GM12878 (cell line): ENCODE results near the gene ANKRD33B. TPM values are rescaled to one million over a fixed set of nuclear protein-coding genes. Genes with fewer than 3 reads are reported as not detected.

Experiments
- ATAC-seq: fragments of 200-7000 bp; cut with Tn5 transposase; 3 replicates; pipeline ENCODE4 v1.9.1; 2020; ENCODE audit warnings: mild to moderate bottlenecking, moderate library complexity
- BruUV-seq: library from RNA; stranded (reverse); fragments of 400-500 nt; replicated peaks from 2 replicates; lab custom pipeline; 2021; lab: Mats Ljungman, UMichigan
- CTCF ChIA-PET: fragments of 300-600 bp; sonication (Branson Sonifier 250); formaldehyde crosslinking; extraction: SDS; loops from one replicate; lab custom pipeline; 2021; ENCODE audit warnings: inconsistent platforms; lab: Yijun Ruan, JAX
- POLR2A ChIA-PET: fragments of 350-600 bp; formaldehyde crosslinking; extraction: SDS; loops from one replicate; lab custom pipeline; 2021; ENCODE audit warnings: inconsistent platforms; lab: Charles Lee
- RAD21 ChIA-PET: fragments of 300-600 bp; sonication (Branson Sonifier 250); formaldehyde crosslinking; loops from one replicate; lab custom pipeline; 2023; ENCODE audit warnings: antibody characterized with exemption; ENCODE audit not compliant: unreplicated experiment; lab: Charles Lee
- SMC1A ChIA-PET: fragments of 300-600 bp; sonication (Branson Sonifier 250); formaldehyde crosslinking; loops from one replicate; lab custom pipeline; 2023; ENCODE audit not compliant: unreplicated experiment, uncharacterized antibody; lab: Charles Lee
- DNase-seq: peaks from one replicate; pipeline ENCODE4 v3.0.0-alpha.2; 2011; ENCODE audit warnings: low read depth, low spot score
- FAIRE-seq: peaks from 3 replicates; lab custom pipeline; 2011; peaks lifted over from hg19 to GRCh38; lab: Jason Lieb, UNC
- H2AFZ ChIP-seq: 2 replicates; pipeline ENCODE4 v1.6.0; 2011; ENCODE audit warnings: low read depth, low read length, control low read depth; ENCODE audit not compliant: control insufficient read depth
- H3K27ac ChIP-seq: 2 replicates; pipeline ENCODE4 v1.5.1; 2011; ENCODE audit warnings: control low read depth; ENCODE audit not compliant: control insufficient read depth, insufficient read depth
- H3K27me3 ChIP-seq, 2 experiments: replicated peaks in 1 of 2; 2 replicates each; pipeline versions ENCODE4 v1.6.0 to v1.6.1; 2011; ENCODE audit warnings: low read length in 1 of 2; ENCODE audit not compliant: control insufficient read depth in 2 of 2, insufficient read depth in 2 of 2
- H3K36me3 ChIP-seq, 2 experiments: 2 replicates each; pipeline ENCODE4 v1.5.1; 2011; ENCODE audit warnings: low read length in 1 of 2; ENCODE audit not compliant: control insufficient read depth in 2 of 2, insufficient read depth in 2 of 2
- H3K4me1 ChIP-seq: 2 replicates; pipeline ENCODE4 v1.6.1; 2011; ENCODE audit warnings: mild to moderate bottlenecking, low read length, moderate library complexity, mixed read lengths; ENCODE audit not compliant: control insufficient read depth, insufficient read depth
- H3K4me2 ChIP-seq: 2 replicates; pipeline ENCODE4 v1.6.0; 2011; ENCODE audit warnings: control low read depth; ENCODE audit not compliant: control insufficient read depth, insufficient read depth
- H3K4me3 ChIP-seq: fragments of 200-600 bp; sonication (generic); 2 replicates; pipeline ENCODE4 v1.5.1; 2016
- H3K79me2 ChIP-seq: 2 replicates; pipeline ENCODE4 v1.6.0; 2011; ENCODE audit warnings: low read length; ENCODE audit not compliant: control insufficient read depth, insufficient read depth
- H3K9ac ChIP-seq: 2 replicates; pipeline ENCODE4 v1.8.0; 2011; ENCODE audit warnings: low read length, control low read depth, mixed read lengths; ENCODE audit not compliant: control insufficient read depth, insufficient read depth
- H3K9me3 ChIP-seq: replicated peaks from 3 replicates; pipeline ENCODE4 v1.5.1; 2011; ENCODE audit warnings: mild to moderate bottlenecking, low read length; ENCODE audit not compliant: control insufficient read depth, insufficient read depth
- H4K20me1 ChIP-seq: 2 replicates; pipeline ENCODE4 v1.6.0; 2011; ENCODE audit not compliant: control insufficient read depth, insufficient read depth
- POLR2A ChIP-seq: IDR thresholded peaks from 2 replicates; pipeline ENCODE4 v1.6.1; 2011; ENCODE audit warnings: low read depth, mild to moderate bottlenecking, low read length
- POLR2AphosphoS5 ChIP-seq: IDR thresholded peaks from 2 replicates; pipeline ENCODE4 v1.6.1; 2011; ENCODE audit warnings: mild to moderate bottlenecking, low read length, inconsistent platforms
- WGBS: methylation state at CpG from one replicate; pipeline ENCODE4 v1.1.6; 2016; ENCODE audit warnings: low lambda C conversion rate; ENCODE audit not compliant: insufficient replicate concordance, insufficient coverage; ENCODE audit errors: missing lambda C conversion rate; 5-methylcytosine and 5-hydroxymethylcytosine counted together
- in situ Hi-C: fragments of 300-500 bp; cut with MboI; formaldehyde crosslinking; loops from 9 replicates; pipeline ENCODE4 v1.14.3; 2018; ENCODE audit warnings: mixed read lengths
- intact Hi-C: fragments of 100-400 bp; cut with micrococcal nuclease; formaldehyde crosslinking; loops from one replicate; pipeline ENCODE4 v1.14.2; 2022; ENCODE audit not compliant: unreplicated experiment
- polyA plus RNA-seq, 11 experiments: library from polyadenylated mRNA; depleted of rRNA in 4 of 11; unstranded in 6 of 11; stranded (reverse) in 5 of 11; fragments of >200 nt; fragmentation: Nextera tagmentation in 4 of 11; fragmentation: Illumina TruSeq in 1 of 11; extraction: Ambion mirVana in 4 of 11; extraction: Trizol in 1 of 11; gene quantifications; 1 replicate in 1 of 11; 2 replicates in 10 of 11; pipeline versions ENCODE4 v1.2.1 to v1.2.3, GENCODE V29; 2011 to 2016; ENCODE audit warnings: inconsistent platforms in 2 of 11, missing spikeins in 2 of 11, low read depth in 1 of 11
- total RNA-seq, 4 experiments: library from RNA; depleted of rRNA in 3 of 4; stranded (reverse); fragments of >200 nt in 3 of 4; fragmentation: Illumina TruSeq in 1 of 4; extraction: Trizol in 1 of 4; gene quantifications; 2 replicates each; pipeline versions ENCODE4 v1.2.1 to v1.2.3, GENCODE V29; 2013 to 2021
- TF ChIP-seq, protein P1 (sequence below): fragments of 450-650 bp; IDR thresholded peaks from 2 replicates; pipeline ENCODE4 v1.6.1; 2018; ENCODE audit warnings: borderline replicate concordance, mild to moderate bottlenecking; ENCODE audit not compliant: partially characterized antibody

ANKRD33B gene
- total and polyA plus RNA-seq, 10 of the 15 experiments (the other 5 are each of a cell fraction or from before 2014, with no cell fraction given), result 4.9 to 61.6 (median 15.6) TPM

DNA sequence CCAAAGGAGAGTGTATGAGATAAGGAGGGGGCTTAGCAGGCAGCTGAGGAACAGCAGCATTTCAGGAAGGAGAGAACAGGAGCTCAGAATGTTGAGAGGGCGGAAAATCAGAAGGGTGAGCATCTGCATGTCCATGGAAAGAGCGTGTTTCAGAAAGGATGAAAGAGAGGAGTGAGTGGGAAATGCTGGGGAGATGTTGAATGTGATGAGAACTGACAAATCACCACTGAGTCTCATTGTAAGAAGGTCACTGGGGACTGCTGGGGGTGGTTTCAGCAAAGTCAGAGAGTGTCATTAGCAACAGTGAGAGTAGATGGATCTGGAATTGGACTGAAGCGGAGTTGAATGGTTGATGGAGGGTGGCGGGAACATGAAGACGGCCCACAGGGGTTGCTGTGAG lies 65.8 kb downstream of the ANKRD33B start:
- CTCF ChIA-PET, result interaction anchor here (0.7 to 8.0 kb wide), 15 partner anchors 10 to 346 kb away, joined by 3 to 229 read pairs (median 22); partner anchors contain the start of gene ROPN1L
- BruUV-seq, result no TSS peak

More for the DNA sequence above, 65.8 kb downstream of the ANKRD33B start:
- Histone ChIP-seq H4K20me1 (no peaks in the 10 kb centered on the region), H3K36me3 (peaks cover 7 to 16% of the 10 kb centered on the region in 2 experiments), H3K4me1 (peaks cover 78% of the 10 kb centered on the region), H3K79me2 (peaks cover 77% of the 10 kb centered on the region), H3K9me3 (peaks cover 6% of the 10 kb centered on the region), H3K27me3 (no peaks in the 10 kb centered on the region), H2AFZ (no peak overlapping the region), H3K4me2 (peak overlapping the region; percentile 83; the same call in 1 of the 2 replicates), H3K27ac (peak overlapping the region; percentile 30), H3K4me3 (no peak overlapping the region), H3K9ac (no peak overlapping the region)
- ChIA-PET RAD21 (interaction anchor here (0.6 to 7.5 kb wide), 11 partner anchors 22 to 346 kb away, joined by 3 to 186 read pairs (median 8); no protein-coding TSS in a partner anchor), POLR2A (interaction anchor here (0.7 to 3.8 kb wide), 3 partner anchors 22 to 177 kb away, joined by 3 to 18 read pairs (median 3); no protein-coding TSS in a partner anchor), SMC1A (interaction anchor here (0.7 to 12.0 kb wide), 13 partner anchors 9 to 271 kb away, joined by 3 to 192 read pairs (median 17); no protein-coding TSS in a partner anchor)
- DNase-seq (no peak), ATAC-seq (no peak), FAIRE-seq (no peak)
- 94% methylated on average over 5 of the region's 5 CpGs for WGBS
- intact Hi-C loops, result loop anchor here (5.0 kb wide), 2 partner anchors 272 to 347 kb away; no protein-coding TSS in a partner anchor
- TF ChIP-seq, protein P1, sequence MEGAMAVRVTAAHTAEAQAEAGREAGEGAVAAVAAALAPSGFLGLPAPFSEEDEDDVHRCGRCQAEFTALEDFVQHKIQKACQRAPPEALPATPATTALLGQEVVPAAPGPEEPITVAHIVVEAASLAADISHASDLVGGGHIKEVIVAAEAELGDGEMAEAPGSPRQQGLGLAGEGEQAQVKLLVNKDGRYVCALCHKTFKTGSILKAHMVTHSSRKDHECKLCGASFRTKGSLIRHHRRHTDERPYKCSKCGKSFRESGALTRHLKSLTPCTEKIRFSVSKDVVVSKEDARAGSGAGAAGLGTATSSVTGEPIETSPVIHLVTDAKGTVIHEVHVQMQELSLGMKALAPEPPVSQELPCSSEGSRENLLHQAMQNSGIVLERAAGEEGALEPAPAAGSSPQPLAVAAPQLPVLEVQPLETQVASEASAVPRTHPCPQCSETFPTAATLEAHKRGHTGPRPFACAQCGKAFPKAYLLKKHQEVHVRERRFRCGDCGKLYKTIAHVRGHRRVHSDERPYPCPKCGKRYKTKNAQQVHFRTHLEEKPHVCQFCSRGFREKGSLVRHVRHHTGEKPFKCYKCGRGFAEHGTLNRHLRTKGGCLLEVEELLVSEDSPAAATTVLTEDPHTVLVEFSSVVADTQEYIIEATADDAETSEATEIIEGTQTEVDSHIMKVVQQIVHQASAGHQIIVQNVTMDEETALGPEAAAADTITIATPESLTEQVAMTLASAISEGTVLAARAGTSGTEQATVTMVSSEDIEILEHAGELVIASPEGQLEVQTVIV, result no peak
- TF ChIP-seq POLR2A (peak; percentile 27; the same call in 1 of the 2 replicates), POLR2AphosphoS5 (0 out of 2 replicates have a peak, but pooled peaks have one; percentile 34)
- in situ Hi-C loops, result loop anchor here (5.0 kb wide), 1 partner anchor 177 kb away; no protein-coding TSS in a partner anchor
